Measurements from ENCODE around the gene DEPDC7.

- no peak for TF ChIP-seq POLR2A (IDR thresholded peaks at IDR 0.05)
- TF ChIP-seq, protein P1, sequence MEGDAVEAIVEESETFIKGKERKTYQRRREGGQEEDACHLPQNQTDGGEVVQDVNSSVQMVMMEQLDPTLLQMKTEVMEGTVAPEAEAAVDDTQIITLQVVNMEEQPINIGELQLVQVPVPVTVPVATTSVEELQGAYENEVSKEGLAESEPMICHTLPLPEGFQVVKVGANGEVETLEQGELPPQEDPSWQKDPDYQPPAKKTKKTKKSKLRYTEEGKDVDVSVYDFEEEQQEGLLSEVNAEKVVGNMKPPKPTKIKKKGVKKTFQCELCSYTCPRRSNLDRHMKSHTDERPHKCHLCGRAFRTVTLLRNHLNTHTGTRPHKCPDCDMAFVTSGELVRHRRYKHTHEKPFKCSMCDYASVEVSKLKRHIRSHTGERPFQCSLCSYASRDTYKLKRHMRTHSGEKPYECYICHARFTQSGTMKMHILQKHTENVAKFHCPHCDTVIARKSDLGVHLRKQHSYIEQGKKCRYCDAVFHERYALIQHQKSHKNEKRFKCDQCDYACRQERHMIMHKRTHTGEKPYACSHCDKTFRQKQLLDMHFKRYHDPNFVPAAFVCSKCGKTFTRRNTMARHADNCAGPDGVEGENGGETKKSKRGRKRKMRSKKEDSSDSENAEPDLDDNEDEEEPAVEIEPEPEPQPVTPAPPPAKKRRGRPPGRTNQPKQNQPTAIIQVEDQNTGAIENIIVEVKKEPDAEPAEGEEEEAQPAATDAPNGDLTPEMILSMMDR (IDR thresholded peaks at IDR 0.05): no peak
Observed at GRCh38 chr11:33025339-33025722, 9.7 kb downstream of the DEPDC7 start.
